CD14-positive monocyte (primary cell): ENCODE measurements around the gene RABL3. TPM values are rescaled to one million over a fixed set of nuclear protein-coding genes. Genes with fewer than 3 reads are reported as not detected.

Experiments
- DNase-seq, 3 donors: peaks; one replicate each; pipeline ENCODE4 v3.0.0-alpha.2; 2011 to 2022
- H2AFZ ChIP-seq: 2 replicates; pipeline ENCODE4 v1.6.0; 2012; ENCODE audit warnings: mild to moderate bottlenecking, low read depth, low read length, inconsistent platforms; ENCODE audit not compliant: insufficient read depth, poor library complexity, severe bottlenecking
- H3K27ac ChIP-seq, 2 donors: 1 replicate in 1 of 2; 2 replicates in 1 of 2; pipeline ENCODE4 v1.5.1; 2012 to 2013; ENCODE audit warnings: low read length in 2 of 2, control low read depth in 1 of 2, inconsistent platforms in 1 of 2, low read depth in 1 of 2, mild to moderate bottlenecking in 1 of 2
- H3K27me3 ChIP-seq, 2 donors: one replicate each; pipeline versions ENCODE4 v1.6.0 to v1.6.1; 2011 to 2013; ENCODE audit warnings: low read length in 2 of 2; ENCODE audit not compliant: control insufficient read depth in 2 of 2, insufficient read depth in 2 of 2
- H3K36me3 ChIP-seq, 2 donors: replicated peaks in 1 of 2; 1 replicate in 1 of 2; 2 replicates in 1 of 2; pipeline versions ENCODE4 v1.5.1 to v1.6.1; 2012 to 2013; ENCODE audit warnings: low read length in 2 of 2, control low read depth in 1 of 2, inconsistent platforms in 1 of 2, mild to moderate bottlenecking in 1 of 2; ENCODE audit not compliant: insufficient read depth in 2 of 2, control insufficient read depth in 1 of 2
- H3K4me1 ChIP-seq, 2 donors: 1 replicate in 1 of 2; 2 replicates in 1 of 2; pipeline versions ENCODE4 v1.5.1 to v1.6.1; 2012 to 2013; ENCODE audit warnings: low read length in 2 of 2, control low read depth in 1 of 2, inconsistent platforms in 1 of 2, mild to moderate bottlenecking in 1 of 2, moderate library complexity in 1 of 2; ENCODE audit not compliant: insufficient read depth in 2 of 2, control insufficient read depth in 1 of 2
- H3K4me2 ChIP-seq: replicated peaks from 2 replicates; pipeline ENCODE3; 2012; ENCODE audit warnings: low read length, moderate library complexity, mild to moderate bottlenecking; ENCODE audit not compliant: poor library complexity, severe bottlenecking; ENCODE audit errors: extremely low read depth
- H3K4me3 ChIP-seq, 3 experiments: fragments of 200-600 bp in 1 of 3; sonication (generic) in 1 of 3; replicated peaks in 1 of 3; 1 replicate in 2 of 3; 2 replicates in 1 of 3; pipeline ENCODE4 v1.5.1; 2011 to 2013; ENCODE audit warnings: low read length in 3 of 3, mild to moderate bottlenecking in 3 of 3, control low read depth in 2 of 3, low read depth in 2 of 3, inconsistent platforms in 1 of 3, moderate library complexity in 1 of 3
- H3K79me2 ChIP-seq: 2 replicates; pipeline ENCODE4 v1.6.0; 2012; ENCODE audit warnings: mild to moderate bottlenecking, control low read depth, inconsistent platforms, low read length, moderate library complexity; ENCODE audit not compliant: insufficient read depth
- H3K9ac ChIP-seq: 2 replicates; pipeline ENCODE4 v1.6.0; 2017; ENCODE audit warnings: low read length, mild to moderate bottlenecking; ENCODE audit not compliant: insufficient read depth, poor library complexity, severe bottlenecking
- H3K9me3 ChIP-seq, 2 donors: replicated peaks in 1 of 2; 1 replicate in 1 of 2; 2 replicates in 1 of 2; pipeline versions ENCODE4 v1.5.1 to v1.6.1; 2012 to 2013; ENCODE audit warnings: low read length in 2 of 2, control low read depth in 1 of 2; ENCODE audit not compliant: control insufficient read depth in 1 of 2, insufficient read depth in 1 of 2
- H4K20me1 ChIP-seq: 2 replicates; pipeline ENCODE4 v1.6.0; 2012; ENCODE audit warnings: mild to moderate bottlenecking, low read length, control low read depth, moderate library complexity; ENCODE audit not compliant: insufficient read depth
- H3K27ac Mint-ChIP-seq, 7 donors: one replicate each; pipeline ENCODE4 v1.8.0; 2020; ENCODE audit warnings: mild to moderate bottlenecking in 7 of 7, mixed read lengths in 7 of 7, moderate library complexity in 6 of 7, inconsistent platforms in 2 of 7
- H3K27me3 Mint-ChIP-seq, 3 donors: one replicate each; pipeline ENCODE4 v1.8.0; 2021 to 2022; ENCODE audit warnings: low read depth in 3 of 3, mild to moderate bottlenecking in 3 of 3, mixed read lengths in 3 of 3, moderate library complexity in 3 of 3, inconsistent platforms in 1 of 3
- H3K36me3 Mint-ChIP-seq, 2 donors: one replicate each; pipeline ENCODE4 v1.8.0; 2020; ENCODE audit warnings: mixed read lengths in 2 of 2, inconsistent platforms in 1 of 2, mild to moderate bottlenecking in 1 of 2
- H3K4me1 Mint-ChIP-seq: one replicate; pipeline ENCODE4 v1.8.0; 2020; ENCODE audit warnings: mild to moderate bottlenecking, mixed read lengths
- H3K4me3 Mint-ChIP-seq, 2 donors: one replicate each; pipeline ENCODE4 v1.8.0; 2020; ENCODE audit warnings: mild to moderate bottlenecking in 2 of 2, mixed read lengths in 2 of 2, moderate library complexity in 1 of 2
- H3K9me3 Mint-ChIP-seq, 7 donors: one replicate each; pipeline ENCODE4 v1.8.0; 2020 to 2022; ENCODE audit warnings: mixed read lengths in 7 of 7, mild to moderate bottlenecking in 6 of 7, moderate library complexity in 6 of 7, inconsistent platforms in 2 of 7
- whole genome bisulfite sequencing: methylation state at CpG from one replicate; pipeline ENCODE4 v1.1.5; 2013; ENCODE audit warnings: missing lambda C conversion rate; ENCODE audit not compliant: insufficient coverage; 5-methylcytosine and 5-hydroxymethylcytosine counted together
- intact Hi-C, 2 donors: fragments of 100-400 bp; cut with micrococcal nuclease; formaldehyde crosslinking; loops; one replicate each; pipeline versions ENCODE4 v1.15.0 to v1.15.1; 2023
- polyA plus RNA-seq, 3 donors: library from polyadenylated mRNA; depleted of rRNA in 1 of 3; unstranded in 2 of 3; stranded (reverse) in 1 of 3; fragments of 300-500 nt in 2 of 3; fragments of >200 nt in 1 of 3; fragmentation: Illumina TruSeq in 2 of 3; gene quantifications; 1 replicate in 2 of 3; 2 replicates in 1 of 3; pipeline ENCODE4 v1.2.3, GENCODE V29; 2012 to 2021
- TF ChIP-seq, protein P1 (sequence below): fragments of 200-600 bp; IDR thresholded peaks from one replicate; pipeline ENCODE4 v1.8.0; 2022; ENCODE audit warnings: antibody characterized with exemption, mild to moderate bottlenecking

The RABL3 gene
- polyA plus RNA-seq, 3 donors: 2.0 to 14.9 (median 11.5) TPM

DNA sequence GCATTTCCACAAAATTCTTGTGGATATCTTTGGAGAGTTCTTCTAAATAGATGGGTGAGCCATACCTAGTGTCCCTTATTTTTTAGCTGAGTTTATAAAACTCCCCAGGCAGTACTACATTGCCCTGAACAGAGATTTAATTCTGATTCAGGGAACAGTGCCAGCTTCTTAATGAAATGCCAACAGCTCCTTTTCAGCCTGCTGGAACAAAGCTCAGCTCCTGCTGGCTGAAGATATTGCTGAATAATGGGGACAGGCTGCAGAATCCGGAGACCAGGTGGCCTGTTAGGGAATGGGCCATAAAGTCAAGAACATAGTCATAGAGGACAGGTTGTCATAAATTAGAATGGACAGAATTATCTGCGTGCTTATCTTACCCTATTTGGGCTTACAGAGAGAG is 69.2 kb downstream of the RABL3 start:
- H4K20me1 ChIP-seq: no peaks in the 10 kb centered on the region
- intact Hi-C loops: no loop called here
- H3K4me2 ChIP-seq: no peak overlapping the region
- peaks cover 4 to 5% of the 10 kb centered on the region in 2 donors for H3K4me1 ChIP-seq
- no peak overlapping the region for H2AFZ ChIP-seq
- H3K9me3 Mint-ChIP-seq: peaks cover 0 to 4% (median 2%) of the 10 kb centered on the region in 7 donors
- H3K4me3 ChIP-seq: no peak overlapping the region
- WGBS: 100% methylated on average over 1 of the region's 2 CpGs
- TF ChIP-seq, protein P1, sequence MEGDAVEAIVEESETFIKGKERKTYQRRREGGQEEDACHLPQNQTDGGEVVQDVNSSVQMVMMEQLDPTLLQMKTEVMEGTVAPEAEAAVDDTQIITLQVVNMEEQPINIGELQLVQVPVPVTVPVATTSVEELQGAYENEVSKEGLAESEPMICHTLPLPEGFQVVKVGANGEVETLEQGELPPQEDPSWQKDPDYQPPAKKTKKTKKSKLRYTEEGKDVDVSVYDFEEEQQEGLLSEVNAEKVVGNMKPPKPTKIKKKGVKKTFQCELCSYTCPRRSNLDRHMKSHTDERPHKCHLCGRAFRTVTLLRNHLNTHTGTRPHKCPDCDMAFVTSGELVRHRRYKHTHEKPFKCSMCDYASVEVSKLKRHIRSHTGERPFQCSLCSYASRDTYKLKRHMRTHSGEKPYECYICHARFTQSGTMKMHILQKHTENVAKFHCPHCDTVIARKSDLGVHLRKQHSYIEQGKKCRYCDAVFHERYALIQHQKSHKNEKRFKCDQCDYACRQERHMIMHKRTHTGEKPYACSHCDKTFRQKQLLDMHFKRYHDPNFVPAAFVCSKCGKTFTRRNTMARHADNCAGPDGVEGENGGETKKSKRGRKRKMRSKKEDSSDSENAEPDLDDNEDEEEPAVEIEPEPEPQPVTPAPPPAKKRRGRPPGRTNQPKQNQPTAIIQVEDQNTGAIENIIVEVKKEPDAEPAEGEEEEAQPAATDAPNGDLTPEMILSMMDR: no peak
- H3K4me3 Mint-ChIP-seq: no peak overlapping the region
- no peak overlapping the region for H3K27ac Mint-ChIP-seq
- no peak overlapping the region for H3K27ac ChIP-seq
- H3K9ac ChIP-seq: no peak overlapping the region
- H3K27me3 ChIP-seq: no peaks in the 10 kb centered on the region
- no peaks in the 10 kb centered on the region for H3K36me3 Mint-ChIP-seq
- H3K9me3 ChIP-seq: no peaks in the 10 kb centered on the region
- H3K36me3 ChIP-seq: no peaks in the 10 kb centered on the region
- H3K79me2 ChIP-seq: no peaks in the 10 kb centered on the region
- no peak for DNase-seq
- H3K27me3 Mint-ChIP-seq: peaks cover 0 to 3% (median 3%) of the 10 kb centered on the region in 3 donors
- H3K4me1 Mint-ChIP-seq: peaks cover 6% of the 10 kb centered on the region

GRCh38 chr3:120670576-120670975 is 71.7 kb downstream of the RABL3 start:
- Histone ChIP-seq H3K9me3 (no peaks in the 10 kb centered on the region), H3K4me2 (no peak overlapping the region), H2AFZ (no peak overlapping the region), H3K4me3 (no peak overlapping the region), H3K27me3 (no peaks in the 10 kb centered on the region), H3K79me2 (no peaks in the 10 kb centered on the region), H3K9ac (no peak overlapping the region), H3K27ac (no peak overlapping the region), H3K36me3 (no peaks in the 10 kb centered on the region), H4K20me1 (no peaks in the 10 kb centered on the region), H3K4me1 (no peaks in the 10 kb centered on the region)
- 86% methylated on average over 1 of the region's 2 CpGs for WGBS
- no peak for DNase-seq
- intact Hi-C loops: no loop called here
- TF ChIP-seq, protein P1: no peak
- Mint-ChIP-seq H3K36me3 (no peaks in the 10 kb centered on the region), H3K27ac (no peak overlapping the region), H3K27me3 (peaks cover 0 to 3% (median 3%) of the 10 kb centered on the region in 3 donors), H3K9me3 (peaks cover 0 to 3% (median 1%) of the 10 kb centered on the region in 7 donors), H3K4me1 (no peaks in the 10 kb centered on the region), H3K4me3 (no peak overlapping the region)
